ENCODE data around the gene ATP5PO. TPM values are rescaled to one million over a fixed set of nuclear protein-coding genes. Genes with fewer than 3 reads are reported as not detected.
A peak's percentile ranks its signal among the peaks of the same experiment; 100 is the strongest.

The ATP5PO gene
- total RNA-seq, 4 donors from 2014 or later = 121 to 213 (median 148) TPM

DNA sequence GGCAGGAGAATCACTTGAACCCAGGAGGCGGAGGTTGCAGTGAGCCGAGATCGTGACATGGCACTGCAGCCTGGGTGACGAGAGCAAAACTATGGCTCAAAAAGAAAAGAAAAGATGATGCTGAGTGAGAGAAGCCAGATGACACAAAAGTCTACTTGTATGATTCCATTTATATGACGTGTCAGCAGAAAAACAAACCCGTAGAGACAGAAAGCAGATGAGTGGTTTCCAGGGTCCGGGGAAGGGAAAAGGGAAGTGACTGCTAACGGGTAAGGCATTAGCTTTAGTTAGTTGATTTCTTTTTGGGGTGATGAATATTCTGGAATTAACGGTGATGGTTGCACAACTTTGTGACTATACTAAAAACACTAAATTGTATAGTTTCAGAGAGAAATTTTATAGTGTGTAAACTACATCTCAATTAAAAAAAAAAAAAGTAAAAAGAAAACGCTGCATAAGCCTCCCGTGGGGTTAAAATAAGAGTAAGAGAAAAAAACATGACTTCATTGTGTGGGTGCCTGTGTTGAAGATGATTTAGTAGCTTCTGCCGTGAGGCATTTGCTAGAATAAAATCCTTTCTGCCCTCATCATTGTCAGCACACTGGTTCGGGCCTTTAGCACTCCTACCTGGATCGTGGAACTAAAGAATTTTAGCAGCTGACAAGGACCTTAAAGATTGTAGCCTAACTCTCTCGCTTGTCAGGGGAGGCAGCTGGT is 24.7 kb upstream of the ATP5PO start:
- DNase-seq (ENCODE audit: low spot score in 2 of 2) = no peak
- WGBS, 2 donors = 70 to 74% methylated on average over 15 of the region's 15 CpGs
- no peaks in the 10 kb centered on the region for H3K27me3 ChIP-seq
- no peak overlapping the region for H3K4me3 ChIP-seq
- H3K27ac ChIP-seq = no peak overlapping the region
- no peak for TF ChIP-seq POLR2A (IDR thresholded peaks at IDR 0.05)
- H3K9me3 ChIP-seq = no peaks in the 10 kb centered on the region
- H3K36me3 ChIP-seq = no peaks in the 10 kb centered on the region
- H3K4me1 ChIP-seq = peaks cover 0 to 9% (median 0%) of the 10 kb centered on the region in 4 donors

- Histone ChIP-seq H3K27ac (no peak overlapping the region), H3K4me1 (peaks cover 0 to 9% (median 0%) of the 10 kb centered on the region in 4 donors), H3K4me3 (no peak overlapping the region), H3K27me3 (no peaks in the 10 kb centered on the region), H3K9me3 (no peaks in the 10 kb centered on the region), H3K36me3 (no peaks in the 10 kb centered on the region)
- 67 to 72% methylated on average over 3 of the region's 3 CpGs for WGBS, 2 donors
- TF ChIP-seq POLR2A (IDR thresholded peaks at IDR 0.05) = no peak
- TF ChIP-seq, protein P1, sequence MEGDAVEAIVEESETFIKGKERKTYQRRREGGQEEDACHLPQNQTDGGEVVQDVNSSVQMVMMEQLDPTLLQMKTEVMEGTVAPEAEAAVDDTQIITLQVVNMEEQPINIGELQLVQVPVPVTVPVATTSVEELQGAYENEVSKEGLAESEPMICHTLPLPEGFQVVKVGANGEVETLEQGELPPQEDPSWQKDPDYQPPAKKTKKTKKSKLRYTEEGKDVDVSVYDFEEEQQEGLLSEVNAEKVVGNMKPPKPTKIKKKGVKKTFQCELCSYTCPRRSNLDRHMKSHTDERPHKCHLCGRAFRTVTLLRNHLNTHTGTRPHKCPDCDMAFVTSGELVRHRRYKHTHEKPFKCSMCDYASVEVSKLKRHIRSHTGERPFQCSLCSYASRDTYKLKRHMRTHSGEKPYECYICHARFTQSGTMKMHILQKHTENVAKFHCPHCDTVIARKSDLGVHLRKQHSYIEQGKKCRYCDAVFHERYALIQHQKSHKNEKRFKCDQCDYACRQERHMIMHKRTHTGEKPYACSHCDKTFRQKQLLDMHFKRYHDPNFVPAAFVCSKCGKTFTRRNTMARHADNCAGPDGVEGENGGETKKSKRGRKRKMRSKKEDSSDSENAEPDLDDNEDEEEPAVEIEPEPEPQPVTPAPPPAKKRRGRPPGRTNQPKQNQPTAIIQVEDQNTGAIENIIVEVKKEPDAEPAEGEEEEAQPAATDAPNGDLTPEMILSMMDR (IDR thresholded peaks at IDR 0.05) = no peak
- TF ChIP-seq EP300 (IDR thresholded peaks at IDR 0.05) = no peak
- DNase-seq (ENCODE audit: low spot score in 2 of 2) = no peak
Measured at GRCh38 chr21:33939226-33939625, 23.6 kb upstream of the ATP5PO start.

DNA sequence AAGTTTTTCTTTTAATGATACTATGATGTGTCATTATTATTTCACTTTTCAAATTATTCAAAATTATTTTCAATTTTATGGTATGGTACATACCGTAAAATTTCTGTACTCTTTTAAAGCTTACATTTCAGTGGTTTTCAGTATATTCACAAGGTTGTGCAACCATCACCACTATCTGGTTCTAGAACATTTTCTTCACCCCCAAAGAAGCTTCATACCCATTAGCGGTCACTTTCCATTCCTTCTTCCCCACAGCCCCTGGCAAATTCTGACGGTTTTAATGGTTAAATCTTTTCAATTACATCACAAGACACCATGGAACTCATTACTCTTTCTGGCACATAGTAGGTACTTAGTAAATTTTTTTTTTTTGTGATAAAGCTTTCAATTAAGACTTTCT is 22.8 kb upstream of the ATP5PO start:
- 87 to 93% methylated on average over 3 of the region's 3 CpGs for WGBS, 2 donors
- Histone ChIP-seq H3K27ac (no peak overlapping the region), H3K27me3 (no peaks in the 10 kb centered on the region), H3K4me1 (peaks cover 0 to 9% (median 0%) of the 10 kb centered on the region in 4 donors), H3K4me3 (no peak overlapping the region), H3K36me3 (no peaks in the 10 kb centered on the region), H3K9me3 (no peaks in the 10 kb centered on the region)
- TF ChIP-seq POLR2A (IDR thresholded peaks at IDR 0.05) = no peak
- no peak for DNase-seq (ENCODE audit: low spot score in 2 of 2)

DNA sequence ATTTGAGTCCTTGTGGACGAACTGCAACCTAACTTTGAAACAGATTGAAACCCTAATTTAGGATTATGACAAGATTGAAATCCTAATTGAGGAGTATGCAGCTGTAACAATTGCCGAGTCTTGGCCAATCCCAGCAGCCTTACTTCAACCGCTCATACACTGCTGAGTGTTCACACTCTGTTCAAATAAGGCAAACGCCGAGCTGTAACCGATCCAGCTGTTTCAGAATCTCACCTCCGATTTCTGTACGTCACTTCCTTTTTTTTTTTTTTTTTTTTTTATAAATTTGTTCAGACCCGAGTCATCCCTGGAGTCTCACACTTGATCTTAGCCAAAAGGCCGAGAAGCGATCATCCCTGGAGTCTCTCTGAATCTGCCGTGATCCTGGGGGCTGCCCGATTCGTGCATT is 22.3 kb upstream of the ATP5PO start:
- WGBS, 2 donors = 81 to 85% methylated on average over 14 of the region's 14 CpGs
- Histone ChIP-seq H3K27me3 (no peaks in the 10 kb centered on the region), H3K36me3 (no peaks in the 10 kb centered on the region), H3K9me3 (no peaks in the 10 kb centered on the region), H3K27ac (peak overlapping the region in 1 of 4 donors; percentile 1), H3K4me3 (no peak overlapping the region), H3K4me1 (peaks cover 0 to 11% (median 0%) of the 10 kb centered on the region in 4 donors)
- DNase-seq (ENCODE audit: low spot score in 2 of 2) = no peak
- TF ChIP-seq, protein P1 (IDR thresholded peaks at IDR 0.05) = no peak
- TF ChIP-seq POLR2A (IDR thresholded peaks at IDR 0.05) = no peak

GRCh38 chr21:33937146-33937545 is 21.5 kb upstream of the ATP5PO start:
- WGBS, 2 donors = 90 to 96% methylated on average over 4 of the region's 4 CpGs
- peak overlapping the region in 1 of 4 donors; percentile 34 for H3K27ac ChIP-seq

More at GRCh38 chr21:33937146-33937545, 21.5 kb upstream of the ATP5PO start:
- Histone ChIP-seq H3K27me3 (no peaks in the 10 kb centered on the region), H3K9me3 (no peaks in the 10 kb centered on the region), H3K36me3 (no peaks in the 10 kb centered on the region), H3K4me1 (peaks cover 0 to 19% (median 0%) of the 10 kb centered on the region in 4 donors), H3K4me3 (no peak overlapping the region)
- TF ChIP-seq EP300 (IDR thresholded peaks at IDR 0.05) (no peak), POLR2A (IDR thresholded peaks at IDR 0.05) (no peak)
- TF ChIP-seq, protein P1 (IDR thresholded peaks at IDR 0.05) = no peak
- no peak for DNase-seq (ENCODE audit: low spot score in 2 of 2)
